OCI-LY1 (cell line): ENCODE results near the gene PXK.

Experiments
- H2AFZ ChIP-seq: fragments of 200-600 bp; sonication (generic), shearing (Covaris generic); 2 replicates; pipeline ENCODE4 v1.6.0; 2014; ENCODE audit warnings: antibody characterized with exemption, mild to moderate bottlenecking, low read length
- H3F3A ChIP-seq: fragments of 200-600 bp; sonication (generic), shearing (Covaris generic); 2 replicates; pipeline ENCODE4 v1.6.0; 2014; ENCODE audit warnings: mild to moderate bottlenecking, antibody characterized with exemption, low read length, moderate library complexity; ENCODE audit not compliant: insufficient read depth
- H3K27ac ChIP-seq: fragments of 200-600 bp; sonication (generic); 2 replicates; pipeline ENCODE4 v1.5.1; 2014; ENCODE audit warnings: low read length, mixed run types, mild to moderate bottlenecking, low read depth; ENCODE audit not compliant: poor library complexity, severe bottlenecking
- H3K27me3 ChIP-seq: fragments of 200-600 bp; sonication (generic); 2 replicates; pipeline ENCODE4 v1.6.0; 2014; ENCODE audit warnings: antibody characterized with exemption, mild to moderate bottlenecking, low read length, moderate library complexity; ENCODE audit not compliant: insufficient read depth
- H3K36me3 ChIP-seq: fragments of 200-600 bp; sonication (generic); 2 replicates; pipeline ENCODE4 v1.6.1; 2014; ENCODE audit warnings: mild to moderate bottlenecking, antibody characterized with exemption, low read length, moderate library complexity, mixed read lengths; ENCODE audit not compliant: insufficient read depth
- H3K4me1 ChIP-seq: fragments of 200-600 bp; sonication (generic); 2 replicates; pipeline ENCODE4 v1.5.1; 2014; ENCODE audit warnings: mild to moderate bottlenecking, low read length, moderate library complexity; ENCODE audit not compliant: insufficient read depth, severe bottlenecking
- H3K4me2 ChIP-seq: fragments of 200-600 bp; sonication (generic), shearing (Covaris generic); 2 replicates; pipeline ENCODE4 v1.6.1; 2014; ENCODE audit warnings: low read length
- H3K4me3 ChIP-seq: fragments of 200-600 bp; sonication (generic); 2 replicates; pipeline ENCODE4 v1.5.1; 2014; ENCODE audit warnings: low read length, low read depth, mild to moderate bottlenecking, mixed read lengths; ENCODE audit not compliant: poor library complexity, severe bottlenecking
- H3K79me2 ChIP-seq: fragments of 200-600 bp; shearing (Covaris generic); 2 replicates; pipeline ENCODE4 v1.6.1; 2016; ENCODE audit warnings: mixed run types, low read length, mixed read lengths; ENCODE audit not compliant: insufficient read depth
- H3K9ac ChIP-seq: fragments of 200-600 bp; sonication (generic), shearing (Covaris generic); 2 replicates; pipeline ENCODE4 v1.6.1; 2014; ENCODE audit warnings: mild to moderate bottlenecking, low read length, mixed read lengths
- H3K9me2 ChIP-seq: fragments of 200-600 bp; sonication (generic), shearing (Covaris generic); 2 replicates; pipeline ENCODE4 v1.6.1; 2014; ENCODE audit warnings: low read depth, mild to moderate bottlenecking, low read length, mixed read lengths
- H3K9me3 ChIP-seq: fragments of 200-600 bp; shearing (Covaris generic); 2 replicates; pipeline ENCODE4 v1.6.1; 2014; ENCODE audit warnings: low read length, mixed read lengths
- H4K20me1 ChIP-seq: fragments of 200-600 bp; sonication (generic), shearing (Covaris generic); 2 replicates; pipeline ENCODE4 v1.6.0; 2016; ENCODE audit warnings: mild to moderate bottlenecking, low read length; ENCODE audit not compliant: insufficient read depth
- EZH2 ChIP-seq: fragments of 200-600 bp; sonication (generic), shearing (Covaris generic); IDR thresholded peaks from 2 replicates; pipeline ENCODE4 v1.8.0; 2017; ENCODE audit warnings: borderline replicate concordance, mixed run types, mild to moderate bottlenecking, antibody characterized with exemption, low read length, moderate library complexity, mixed read lengths
- TF ChIP-seq, protein P1 (sequence below): fragments of 200-600 bp; sonication (generic), shearing (Covaris generic); IDR thresholded peaks from 2 replicates; pipeline ENCODE4 v1.5.1; 2017; ENCODE audit warnings: mild to moderate bottlenecking, antibody characterized with exemption, low read length, moderate library complexity, mixed read lengths

The PXK gene

DNA sequence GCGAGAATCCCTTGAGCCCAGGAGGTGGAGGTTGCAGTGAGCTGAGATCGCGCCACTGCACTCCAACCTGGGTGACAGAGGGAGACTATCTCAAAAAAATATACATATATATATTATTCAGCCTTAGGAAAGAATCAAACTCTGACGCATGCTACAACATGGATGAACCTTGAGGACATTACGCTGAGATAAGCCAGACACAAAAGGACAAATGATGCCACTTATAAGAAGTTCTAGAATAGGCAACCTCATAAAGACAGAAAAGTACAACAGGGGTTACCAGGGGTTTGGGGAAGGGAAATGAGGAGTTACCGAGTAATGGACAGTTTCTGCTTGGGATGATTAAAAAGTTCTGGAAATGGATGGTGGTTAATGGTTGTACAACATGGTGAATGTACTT lies 100.2 kb downstream of the PXK start:
- Histone ChIP-seq H3K79me2 (no peaks in the 10 kb centered on the region), H3K4me1 (peaks cover 20% of the 10 kb centered on the region), H3K36me3 (peaks cover 41% of the 10 kb centered on the region), H3K4me3 (peak overlapping the region; percentile 76), H2AFZ (no peak overlapping the region), H4K20me1 (no peaks in the 10 kb centered on the region), H3K9me2 (no peaks in the 10 kb centered on the region), H3K27me3 (no peaks in the 10 kb centered on the region), H3K9ac (peak overlapping the region; percentile 76), H3K4me2 (peak overlapping the region; percentile 82), H3K9me3 (no peaks in the 10 kb centered on the region), H3K27ac (no peak overlapping the region), H3F3A (peaks cover 4% of the 10 kb centered on the region; the same call in 1 of the 2 replicates)
- TF ChIP-seq, protein P1, sequence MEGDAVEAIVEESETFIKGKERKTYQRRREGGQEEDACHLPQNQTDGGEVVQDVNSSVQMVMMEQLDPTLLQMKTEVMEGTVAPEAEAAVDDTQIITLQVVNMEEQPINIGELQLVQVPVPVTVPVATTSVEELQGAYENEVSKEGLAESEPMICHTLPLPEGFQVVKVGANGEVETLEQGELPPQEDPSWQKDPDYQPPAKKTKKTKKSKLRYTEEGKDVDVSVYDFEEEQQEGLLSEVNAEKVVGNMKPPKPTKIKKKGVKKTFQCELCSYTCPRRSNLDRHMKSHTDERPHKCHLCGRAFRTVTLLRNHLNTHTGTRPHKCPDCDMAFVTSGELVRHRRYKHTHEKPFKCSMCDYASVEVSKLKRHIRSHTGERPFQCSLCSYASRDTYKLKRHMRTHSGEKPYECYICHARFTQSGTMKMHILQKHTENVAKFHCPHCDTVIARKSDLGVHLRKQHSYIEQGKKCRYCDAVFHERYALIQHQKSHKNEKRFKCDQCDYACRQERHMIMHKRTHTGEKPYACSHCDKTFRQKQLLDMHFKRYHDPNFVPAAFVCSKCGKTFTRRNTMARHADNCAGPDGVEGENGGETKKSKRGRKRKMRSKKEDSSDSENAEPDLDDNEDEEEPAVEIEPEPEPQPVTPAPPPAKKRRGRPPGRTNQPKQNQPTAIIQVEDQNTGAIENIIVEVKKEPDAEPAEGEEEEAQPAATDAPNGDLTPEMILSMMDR, result no peak
- TF ChIP-seq EZH2, result no peak

DNA sequence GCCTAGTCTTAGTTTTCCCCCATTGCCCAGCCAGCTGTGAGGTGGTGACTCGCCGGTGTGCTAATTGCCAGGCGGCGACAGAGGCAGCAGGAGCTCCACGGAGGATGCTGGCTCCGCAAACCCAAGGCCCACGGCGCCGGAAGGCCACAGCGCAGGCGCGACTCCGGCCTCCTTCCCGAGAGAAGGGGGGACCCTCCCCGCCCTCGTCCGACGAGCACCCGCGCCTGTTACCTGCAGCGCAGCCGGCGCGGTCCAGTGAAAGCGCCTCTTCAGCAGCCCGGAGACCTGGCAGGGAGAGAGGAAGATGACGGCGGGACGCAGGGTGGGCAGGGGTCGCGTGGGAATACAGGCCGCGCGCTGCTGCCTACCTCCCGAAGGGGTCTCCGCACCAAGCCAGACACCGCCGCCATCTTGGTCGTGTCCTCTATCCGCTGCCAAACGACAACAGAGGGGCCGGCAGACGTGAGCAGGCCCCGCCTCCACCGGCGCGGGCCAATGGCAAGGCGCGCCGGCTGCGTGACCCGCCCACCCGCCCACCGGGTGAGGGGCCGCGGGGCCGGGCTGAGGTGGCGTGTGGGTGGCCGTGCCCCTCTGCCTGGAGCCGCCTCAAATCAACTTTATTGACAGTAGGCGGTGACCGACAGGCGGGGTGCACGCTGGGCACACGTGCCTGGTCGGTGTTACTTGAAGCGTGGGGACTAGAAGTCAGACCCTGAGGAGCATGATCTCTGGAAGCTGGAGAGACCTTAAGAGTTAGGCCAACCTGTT lies 100.9 kb downstream of the PXK start, which contains the start of gene PDHB:
PDHB (minus strand) TSS at position 433 of the 768 bp plus-strand sequence; CDS start at position 410, 23 bp downstream.
- no peak for TF ChIP-seq EZH2
- TF ChIP-seq, protein P1, result no peak

DNA sequence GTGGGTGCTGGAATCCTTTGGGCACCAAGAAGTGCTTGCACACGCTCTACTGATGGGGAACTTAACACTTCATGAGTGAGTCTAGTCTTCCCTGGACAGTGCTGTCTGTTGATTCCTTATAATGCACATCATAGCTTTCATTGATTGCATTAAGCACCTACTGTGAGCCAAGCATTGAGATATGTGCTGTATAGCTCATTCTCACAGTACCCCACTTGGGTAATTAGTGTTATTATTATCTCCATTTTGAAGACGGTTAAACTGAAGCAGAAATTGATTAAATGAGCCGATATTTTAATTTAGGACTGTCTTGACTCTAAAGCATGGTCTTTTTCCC lies 101.4 kb downstream of the PXK start:
- H3K79me2 ChIP-seq, result no peaks in the 10 kb centered on the region
- H3F3A ChIP-seq, result peaks cover 4% of the 10 kb centered on the region; the same call in 1 of the 2 replicates
- peak overlapping the region; percentile 52; the same call in 1 of the 2 replicates for H3K9ac ChIP-seq
- H3K27me3 ChIP-seq, result no peaks in the 10 kb centered on the region
- H3K27ac ChIP-seq, result no peak overlapping the region
- H3K9me2 ChIP-seq, result no peaks in the 10 kb centered on the region
- peak overlapping the region; percentile 76 for H3K4me3 ChIP-seq
- H2AFZ ChIP-seq, result 0 out of 2 replicates have a peak overlapping the region, but pooled peaks have one; percentile 6
- no peaks in the 10 kb centered on the region for H3K9me3 ChIP-seq
- H3K36me3 ChIP-seq, result peaks cover 29% of the 10 kb centered on the region
- no peaks in the 10 kb centered on the region for H4K20me1 ChIP-seq
- peak overlapping the region; percentile 89 for H3K4me2 ChIP-seq
- H3K4me1 ChIP-seq, result peaks cover 20% of the 10 kb centered on the region
- TF ChIP-seq, protein P1, result no peak
- TF ChIP-seq EZH2, result no peak

More for the DNA sequence above, 100.9 kb downstream of the PXK start, which contains the start of gene PDHB:
- Histone ChIP-seq H3K9ac (peak within 1 kb of the TSS; percentile 76), H3K79me2 (no peaks in the 10 kb centered on the region), H3K4me3 (peak within 1 kb of the TSS; percentile 76), H3K4me2 (peak within 1 kb of the TSS; percentile 89), H3K27ac (no peak within 1 kb of the TSS), H3K4me1 (peaks cover 20% of the 10 kb centered on the region), H3K27me3 (no peaks in the 10 kb centered on the region), H2AFZ (0 out of 2 replicates have a peak within 1 kb of the TSS, but pooled peaks have one; percentile 6), H3K36me3 (peaks cover 34% of the 10 kb centered on the region), H3F3A (peaks cover 4% of the 10 kb centered on the region; the same call in 1 of the 2 replicates), H3K9me3 (no peaks in the 10 kb centered on the region), H3K9me2 (no peaks in the 10 kb centered on the region), H4K20me1 (no peaks in the 10 kb centered on the region)
